BLaER1 treated with 17β-estradiol and CSF1 and Interleukin-3, amounts not matched to agents 10 nM and 100 nM (cell line): Measurements from ENCODE around the gene MRPL58.

Source experiments
- H3K27ac ChIP-seq, 11 experiments: shearing (Covaris generic); formaldehyde crosslinking; 2 replicates each; pipeline ENCODE4 v1.8.1; 2022
- H3K27me3 ChIP-seq, 11 experiments: shearing (Covaris generic); formaldehyde crosslinking; 2 replicates each; pipeline ENCODE4 v1.8.1; 2022
- H3K36me3 ChIP-seq, 11 experiments: shearing (Covaris generic); formaldehyde crosslinking; 2 replicates each; pipeline ENCODE4 v1.8.1; 2022
- H3K4me1 ChIP-seq, 10 experiments: shearing (Covaris generic); formaldehyde crosslinking; 2 replicates each; pipeline ENCODE4 v1.8.1; 2022
- H3K4me2 ChIP-seq, 11 experiments: shearing (Covaris generic); formaldehyde crosslinking; 2 replicates each; pipeline ENCODE4 v1.8.1; 2022
- H3K4me3 ChIP-seq, 10 experiments: shearing (Covaris generic); formaldehyde crosslinking; 2 replicates each; pipeline ENCODE4 v1.8.1; 2022
- H3K9ac ChIP-seq, 11 experiments: shearing (Covaris generic); formaldehyde crosslinking; 2 replicates each; pipeline ENCODE4 v1.8.1; 2022
- H3K9me3 ChIP-seq, 11 experiments: shearing (Covaris generic); formaldehyde crosslinking; replicated peaks in 1 of 11; 2 replicates each; pipeline ENCODE4 v1.8.1; 2022
- H4K20me1 ChIP-seq, 11 experiments: shearing (Covaris generic); formaldehyde crosslinking; 2 replicates each; pipeline ENCODE4 v1.8.1; 2022
- Cebpa-rat ChIP-seq, 11 experiments: shearing (Covaris generic); IDR thresholded peaks; 2 replicates each; pipeline ENCODE4 v1.8.1; 2022

Gene MRPL58

GRCh38 chr17:75064867-75065561 is 52.5 kb downstream of the MRPL58 start:
- peak overlapping the region in 9 of 11 experiments; percentile 18 to 68 (median 44); a peak in 14 of 22 replicates for H3K27ac ChIP-seq
- peak overlapping the region in 8 of 11 experiments; percentile 11 to 51 (median 30); a peak in 9 of 22 replicates for H3K9ac ChIP-seq
- H3K36me3 ChIP-seq: peaks cover 47 to 55% (median 51%) of the 10 kb centered on the region in 11 experiments

GRCh38 chr17:75065562-75066151 is 53.2 kb downstream of the MRPL58 start:
- peaks cover 20 to 42% (median 31%) of the 10 kb centered on the region in 10 experiments for H3K4me1 ChIP-seq
- peaks cover 42 to 49% (median 45%) of the 10 kb centered on the region in 11 experiments for H3K36me3 ChIP-seq
- no peak for TF ChIP-seq Cebpa-rat (IDR thresholded peaks at IDR 0.05)
- peak overlapping the region in 10 of 11 experiments; percentile 3 to 68 (median 38); a peak in 14 of 22 replicates for H3K27ac ChIP-seq
- H3K9me3 ChIP-seq: no peaks in the 10 kb centered on the region
- peak overlapping the region in 10 of 11 experiments; percentile 11 to 85 (median 60); a peak in 17 of 22 replicates for H3K4me2 ChIP-seq
- H3K27me3 ChIP-seq: no peaks in the 10 kb centered on the region
- no peak overlapping the region for H3K4me3 ChIP-seq
- H3K9ac ChIP-seq: peak overlapping the region in 8 of 11 experiments; percentile 11 to 51 (median 30); a peak in 9 of 22 replicates
- H4K20me1 ChIP-seq: no peaks in the 10 kb centered on the region; a peak in 1 of 22 replicates

More at GRCh38 chr17:75064867-75065561, 52.5 kb downstream of the MRPL58 start:
- peak overlapping the region in 9 of 11 experiments; percentile 11 to 85 (median 69); a peak in 14 of 22 replicates for H3K4me2 ChIP-seq
- no peaks in the 10 kb centered on the region for H3K27me3 ChIP-seq
- no peak for TF ChIP-seq Cebpa-rat (IDR thresholded peaks at IDR 0.05)
- peaks cover 26 to 44% (median 34%) of the 10 kb centered on the region in 10 experiments for H3K4me1 ChIP-seq
- H4K20me1 ChIP-seq: no peaks in the 10 kb centered on the region; a peak in 1 of 22 replicates
- no peaks in the 10 kb centered on the region for H3K9me3 ChIP-seq
- no peak overlapping the region for H3K4me3 ChIP-seq

DNA sequence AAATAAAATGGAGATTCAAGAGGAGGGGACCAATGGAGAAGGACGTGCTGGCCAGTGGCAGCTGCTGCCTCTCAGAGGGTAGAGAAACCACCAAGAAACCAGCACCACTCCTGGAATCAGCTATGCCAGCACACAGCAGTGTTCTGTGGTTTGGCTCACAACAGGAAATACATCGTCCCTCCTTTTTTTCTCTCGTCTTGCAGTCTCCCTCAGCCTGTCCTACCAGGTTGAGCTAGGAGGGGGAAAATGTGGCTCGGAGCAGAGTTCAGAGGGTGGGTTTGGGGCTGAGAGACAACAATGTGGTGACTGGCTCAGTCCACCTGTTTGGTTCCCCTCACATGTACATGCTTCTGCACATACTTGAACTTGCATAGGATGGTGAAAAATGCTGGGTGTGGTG is 55.4 kb downstream of the MRPL58 start:
- Histone ChIP-seq H3K4me1 (peaks cover 20 to 42% (median 31%) of the 10 kb centered on the region in 10 experiments), H3K9me3 (no peaks in the 10 kb centered on the region), H3K36me3 (peaks cover 20 to 27% (median 24%) of the 10 kb centered on the region in 11 experiments), H3K27me3 (no peaks in the 10 kb centered on the region), H3K4me2 (peak overlapping the region; percentile 34 to 85 (median 63); a peak in 21 of 22 replicates), H3K9ac (peak overlapping the region in 1 of 11 experiments; percentile 28; a peak in 2 of 22 replicates), H3K4me3 (no peak overlapping the region), H4K20me1 (no peaks in the 10 kb centered on the region; a peak in 1 of 22 replicates), H3K27ac (peak overlapping the region in 5 of 11 experiments; percentile 19 to 32 (median 29); a peak in 3 of 22 replicates)
- TF ChIP-seq Cebpa-rat (IDR thresholded peaks at IDR 0.05): no peak

- peaks cover 11 to 18% (median 15%) of the 10 kb centered on the region in 11 experiments; a peak in 21 of 22 replicates for H3K36me3 ChIP-seq
- no peak overlapping the region for H3K4me3 ChIP-seq
- H3K27ac ChIP-seq: no peak overlapping the region
- no peaks in the 10 kb centered on the region for H3K9me3 ChIP-seq
- no peaks in the 10 kb centered on the region for H3K27me3 ChIP-seq
- H3K9ac ChIP-seq: no peak overlapping the region
- no peak overlapping the region; a peak in 1 of 22 replicates for H3K4me2 ChIP-seq
- no peak for TF ChIP-seq Cebpa-rat (IDR thresholded peaks at IDR 0.05)
- H3K4me1 ChIP-seq: peaks cover 20 to 42% (median 31%) of the 10 kb centered on the region in 10 experiments
- H4K20me1 ChIP-seq: no peaks in the 10 kb centered on the region
These were observed 56.3 kb downstream of the MRPL58 start for GRCh38 chr17:75068750-75069149.

GRCh38 chr17:75069783-75070182 is 57.3 kb downstream of the MRPL58 start:
- no peak for TF ChIP-seq Cebpa-rat (IDR thresholded peaks at IDR 0.05)
- no peak overlapping the region for H3K4me2 ChIP-seq
- H3K27ac ChIP-seq: no peak overlapping the region
- H3K36me3 ChIP-seq: peaks cover under 1 to 8% (median 6%) of the 10 kb centered on the region in 11 experiments; a peak in 16 of 22 replicates
- H3K27me3 ChIP-seq: no peaks in the 10 kb centered on the region
- no peak overlapping the region for H3K4me3 ChIP-seq
- H3K4me1 ChIP-seq: peaks cover 20 to 48% (median 31%) of the 10 kb centered on the region in 10 experiments
- no peak overlapping the region for H3K9ac ChIP-seq
- H3K9me3 ChIP-seq: no peaks in the 10 kb centered on the region
- H4K20me1 ChIP-seq: no peaks in the 10 kb centered on the region
